Neuronal stem cell (in vitro differentiated cells): ENCODE measurements around the gene LRP1B.
A peak's percentile ranks its signal among the peaks of the same experiment; 100 is the strongest.

Experiments
- DNase-seq: peaks from one replicate; pipeline ENCODE4 v3.0.0-alpha.2; 2013; ENCODE audit warnings: low spot score
- H2AFZ ChIP-seq: one replicate; pipeline ENCODE4 v1.6.1; 2013; ENCODE audit warnings: mild to moderate bottlenecking, low read length, inconsistent platforms
- H2AK5ac ChIP-seq: 2 replicates; pipeline ENCODE4 v1.6.1; 2013; ENCODE audit warnings: low read depth, mild to moderate bottlenecking, inconsistent platforms, low read length, moderate library complexity, mixed read lengths
- H2BK120ac ChIP-seq: 2 replicates; pipeline ENCODE4 v1.6.1; 2013; ENCODE audit warnings: low read depth, mild to moderate bottlenecking, inconsistent platforms, low read length, moderate library complexity, mixed read lengths
- H2BK12ac ChIP-seq: one replicate; pipeline ENCODE4 v1.6.1; 2013; ENCODE audit warnings: low read length, inconsistent platforms
- H2BK15ac ChIP-seq: 2 replicates; pipeline ENCODE4 v1.6.1; 2013; ENCODE audit warnings: mild to moderate bottlenecking, low read length, inconsistent platforms, mixed read lengths
- H2BK5ac ChIP-seq: one replicate; pipeline ENCODE4 v1.6.1; 2013; ENCODE audit warnings: inconsistent platforms, mild to moderate bottlenecking, low read length, moderate library complexity
- H3K14ac ChIP-seq: one replicate; pipeline ENCODE4 v1.6.1; 2013; ENCODE audit warnings: low read length, inconsistent platforms
- H3K18ac ChIP-seq: 2 replicates; pipeline ENCODE4 v1.6.1; 2013; ENCODE audit warnings: low read length, inconsistent platforms
- H3K23ac ChIP-seq: 2 replicates; pipeline ENCODE4 v1.6.1; 2013; ENCODE audit warnings: low read depth, mild to moderate bottlenecking, mixed read lengths, low read length, inconsistent platforms; ENCODE audit not compliant: poor library complexity
- H3K27ac ChIP-seq: replicated peaks from 3 replicates; pipeline ENCODE4 v1.5.1; 2013; ENCODE audit warnings: low read length, inconsistent platforms
- H3K27me3 ChIP-seq, 3 experiments: 2 replicates each; pipeline ENCODE4 v1.6.1; 2013; ENCODE audit warnings: low read length in 3 of 3, mild to moderate bottlenecking in 2 of 3, inconsistent platforms in 1 of 3, low read depth in 1 of 3, mixed read lengths in 1 of 3, moderate library complexity in 1 of 3; ENCODE audit not compliant: control insufficient read depth in 3 of 3, insufficient read depth in 3 of 3
- H3K36me3 ChIP-seq, 2 donors: replicated peaks in 1 of 2; 2 replicates each; pipeline ENCODE4 v1.6.1; 2013; ENCODE audit warnings: low read length in 2 of 2; ENCODE audit not compliant: control insufficient read depth in 2 of 2, insufficient read depth in 2 of 2
- H3K4ac ChIP-seq: 2 replicates; pipeline ENCODE4 v1.6.1; 2013; ENCODE audit warnings: inconsistent platforms, mild to moderate bottlenecking, low read length, moderate library complexity
- H3K4me1 ChIP-seq, 2 donors: 1 replicate in 1 of 2; 2 replicates in 1 of 2; pipeline ENCODE4 v1.6.1; 2013; ENCODE audit warnings: low read length in 2 of 2, low read depth in 1 of 2; ENCODE audit not compliant: control insufficient read depth in 2 of 2, insufficient read depth in 1 of 2
- H3K4me2 ChIP-seq: one replicate; pipeline ENCODE4 v1.6.1; 2013; ENCODE audit warnings: mild to moderate bottlenecking, low read length, inconsistent platforms; ENCODE audit not compliant: insufficient read depth, poor library complexity, severe bottlenecking
- H3K4me3 ChIP-seq, 2 donors: 2 replicates each; pipeline ENCODE4 v1.5.1; 2013; ENCODE audit warnings: low read length in 2 of 2, mild to moderate bottlenecking in 2 of 2, inconsistent platforms in 1 of 2, moderate library complexity in 1 of 2
- H3K79me1 ChIP-seq: one replicate; pipeline ENCODE4 v1.6.1; 2013; ENCODE audit warnings: low read depth, mild to moderate bottlenecking, inconsistent platforms, low read length, moderate library complexity
- H3K9ac ChIP-seq: one replicate; pipeline ENCODE4 v1.6.1; 2013; ENCODE audit warnings: mild to moderate bottlenecking, low read depth, low read length, inconsistent platforms; ENCODE audit not compliant: poor library complexity
- H3K9me3 ChIP-seq, 2 donors: replicated peaks in 1 of 2; 2 replicates each; pipeline versions ENCODE3 to v1.6.1; 2013; ENCODE audit warnings: low read length in 2 of 2, mild to moderate bottlenecking in 2 of 2, inconsistent platforms in 1 of 2, low read depth in 1 of 2, mixed read lengths in 1 of 2, moderate library complexity in 1 of 2; ENCODE audit not compliant: control insufficient read depth in 2 of 2, insufficient read depth in 1 of 2
- H4K8ac ChIP-seq: one replicate; pipeline ENCODE4 v1.6.1; 2013; ENCODE audit warnings: low read depth, mild to moderate bottlenecking, inconsistent platforms, low read length, moderate library complexity
- H4K91ac ChIP-seq: one replicate; pipeline ENCODE4 v1.6.1; 2013; ENCODE audit warnings: low read length, low read depth, mild to moderate bottlenecking, inconsistent platforms; ENCODE audit not compliant: poor library complexity
- WGBS, 2 donors: extraction: QIAGEN DNeasy Blood & Tissue Kit; methylation state at CpG; one replicate each; pipeline ENCODE4 v1.1.7; 2013; ENCODE audit warnings: missing lambda C conversion rate in 2 of 2, mixed read lengths in 1 of 2; ENCODE audit not compliant: insufficient read length in 2 of 2, insufficient replicate concordance in 1 of 2; ENCODE audit errors: extremely low coverage in 2 of 2; 5-methylcytosine and 5-hydroxymethylcytosine counted together

LRP1B gene

GRCh38 chr2:142075826-142076225 lies 55.0 kb downstream of the LRP1B start:
- H2BK5ac ChIP-seq = no peak overlapping the region
- no peak overlapping the region for H3K9ac ChIP-seq
- WGBS, 2 donors = no CpG with 5 or more reads among the region's 2 CpGs
- H2BK15ac ChIP-seq = no peak overlapping the region
- no peak overlapping the region for H2BK12ac ChIP-seq
- H2BK120ac ChIP-seq = no peak overlapping the region
- H3K27ac ChIP-seq = no peak overlapping the region
- no peaks in the 10 kb centered on the region for H3K36me3 ChIP-seq
- H3K4me1 ChIP-seq = no peaks in the 10 kb centered on the region
- no peaks in the 10 kb centered on the region for H3K27me3 ChIP-seq
- H3K4me3 ChIP-seq = no peak overlapping the region
- H4K91ac ChIP-seq = no peak overlapping the region
- H3K4ac ChIP-seq = no peak overlapping the region
- no peak overlapping the region for H4K8ac ChIP-seq
- H3K18ac ChIP-seq = no peak overlapping the region
- no peak overlapping the region for H2AFZ ChIP-seq
- no peak overlapping the region for H3K14ac ChIP-seq
- no peaks in the 10 kb centered on the region for H3K9me3 ChIP-seq
- H3K79me1 ChIP-seq = no peaks in the 10 kb centered on the region
- DNase-seq = no peak
- no peak overlapping the region for H3K23ac ChIP-seq
- no peak overlapping the region for H2AK5ac ChIP-seq
- no peak overlapping the region for H3K4me2 ChIP-seq

GRCh38 chr2:142069251-142069888 lies 61.4 kb downstream of the LRP1B start:
- no peak overlapping the region for H2AFZ ChIP-seq
- H2AK5ac ChIP-seq = no peak overlapping the region
- H2BK15ac ChIP-seq = no peak overlapping the region
- H3K14ac ChIP-seq = no peak overlapping the region
- H2BK12ac ChIP-seq = no peak overlapping the region
- H2BK5ac ChIP-seq = no peak overlapping the region
- H3K9me3 ChIP-seq = no peaks in the 10 kb centered on the region
- H3K27ac ChIP-seq = no peak overlapping the region
- no peaks in the 10 kb centered on the region for H3K4me1 ChIP-seq
- no peak overlapping the region for H3K9ac ChIP-seq
- no peaks in the 10 kb centered on the region for H3K36me3 ChIP-seq
- no peak overlapping the region for H3K4me2 ChIP-seq
- no peak overlapping the region for H4K8ac ChIP-seq
- no CpG with 5 or more reads among the region's 4 CpGs for WGBS, 2 donors
- H2BK120ac ChIP-seq = no peak overlapping the region
- no peak overlapping the region for H3K18ac ChIP-seq
- H3K4me3 ChIP-seq = no peak overlapping the region
- no peak overlapping the region for H3K23ac ChIP-seq
- no peak overlapping the region for H4K91ac ChIP-seq
- DNase-seq = no peak
- H3K4ac ChIP-seq = no peak overlapping the region
- H3K27me3 ChIP-seq = no peaks in the 10 kb centered on the region
- no peaks in the 10 kb centered on the region for H3K79me1 ChIP-seq

GRCh38 chr2:142065700-142066099 lies 65.1 kb downstream of the LRP1B start:
- no peaks in the 10 kb centered on the region for H3K9me3 ChIP-seq
- H3K9ac ChIP-seq = no peak overlapping the region
- H3K4ac ChIP-seq = no peak overlapping the region
- H4K8ac ChIP-seq = no peak overlapping the region
- no peaks in the 10 kb centered on the region for H3K27me3 ChIP-seq
- H3K36me3 ChIP-seq = no peaks in the 10 kb centered on the region
- no peak overlapping the region for H2BK120ac ChIP-seq
- H3K4me3 ChIP-seq = no peak overlapping the region
- H2BK5ac ChIP-seq = no peak overlapping the region
- no peak overlapping the region for H3K27ac ChIP-seq
- no peaks in the 10 kb centered on the region for H3K79me1 ChIP-seq
- no peak overlapping the region for H3K14ac ChIP-seq
- no peak for DNase-seq
- WGBS, 2 donors = 100% methylated on average over 1 of the region's 3 CpGs
- H2BK12ac ChIP-seq = no peak overlapping the region
- no peak overlapping the region for H2AK5ac ChIP-seq
- no peak overlapping the region for H3K18ac ChIP-seq
- H2AFZ ChIP-seq = no peak overlapping the region
- no peak overlapping the region for H3K23ac ChIP-seq
- no peak overlapping the region for H3K4me2 ChIP-seq
- H3K4me1 ChIP-seq = no peaks in the 10 kb centered on the region
- no peak overlapping the region for H4K91ac ChIP-seq
- no peak overlapping the region for H2BK15ac ChIP-seq

- no peaks in the 10 kb centered on the region for H3K27me3 ChIP-seq
- no peak overlapping the region for H4K8ac ChIP-seq
- H3K18ac ChIP-seq = no peak overlapping the region
- peak overlapping the region; percentile 31 for H2AFZ ChIP-seq
- no CpG with 5 or more reads among the region's 1 CpG for WGBS, 2 donors
- H3K27ac ChIP-seq = no peak overlapping the region
- no peak overlapping the region for H4K91ac ChIP-seq
- H2BK5ac ChIP-seq = no peak overlapping the region
- no peak overlapping the region for H2BK120ac ChIP-seq
- no peaks in the 10 kb centered on the region for H3K9me3 ChIP-seq
- H3K14ac ChIP-seq = no peak overlapping the region
- no peaks in the 10 kb centered on the region for H3K36me3 ChIP-seq
- no peak overlapping the region for H2AK5ac ChIP-seq
- no peak overlapping the region for H3K4me2 ChIP-seq
- no peak overlapping the region for H3K4ac ChIP-seq
- H2BK12ac ChIP-seq = no peak overlapping the region
- no peak overlapping the region for H3K4me3 ChIP-seq
- H3K79me1 ChIP-seq = no peaks in the 10 kb centered on the region
- H3K9ac ChIP-seq = no peak overlapping the region
- no peaks in the 10 kb centered on the region for H3K4me1 ChIP-seq
- H3K23ac ChIP-seq = no peak overlapping the region
- DNase-seq = no peak
- no peak overlapping the region for H2BK15ac ChIP-seq
Observed at GRCh38 chr2:142065156-142065555, 65.7 kb downstream of the LRP1B start.
